OCI-LY1 (cell line): ENCODE measurements around the gene PHLDB3.

Experiments used
- H2AFZ ChIP-seq: fragments of 200-600 bp; sonication (generic), shearing (Covaris generic); 2 replicates; pipeline ENCODE4 v1.6.0; 2014; ENCODE audit warnings: antibody characterized with exemption, mild to moderate bottlenecking, low read length
- H3F3A ChIP-seq: fragments of 200-600 bp; sonication (generic), shearing (Covaris generic); 2 replicates; pipeline ENCODE4 v1.6.0; 2014; ENCODE audit warnings: mild to moderate bottlenecking, antibody characterized with exemption, low read length, moderate library complexity; ENCODE audit not compliant: insufficient read depth
- H3K27ac ChIP-seq: fragments of 200-600 bp; sonication (generic); 2 replicates; pipeline ENCODE4 v1.5.1; 2014; ENCODE audit warnings: low read length, mixed run types, mild to moderate bottlenecking, low read depth; ENCODE audit not compliant: poor library complexity, severe bottlenecking
- H3K27me3 ChIP-seq: fragments of 200-600 bp; sonication (generic); 2 replicates; pipeline ENCODE4 v1.6.0; 2014; ENCODE audit warnings: antibody characterized with exemption, mild to moderate bottlenecking, low read length, moderate library complexity; ENCODE audit not compliant: insufficient read depth
- H3K36me3 ChIP-seq: fragments of 200-600 bp; sonication (generic); 2 replicates; pipeline ENCODE4 v1.6.1; 2014; ENCODE audit warnings: mild to moderate bottlenecking, antibody characterized with exemption, low read length, moderate library complexity, mixed read lengths; ENCODE audit not compliant: insufficient read depth
- H3K4me1 ChIP-seq: fragments of 200-600 bp; sonication (generic); 2 replicates; pipeline ENCODE4 v1.5.1; 2014; ENCODE audit warnings: mild to moderate bottlenecking, low read length, moderate library complexity; ENCODE audit not compliant: insufficient read depth, severe bottlenecking
- H3K4me2 ChIP-seq: fragments of 200-600 bp; sonication (generic), shearing (Covaris generic); 2 replicates; pipeline ENCODE4 v1.6.1; 2014; ENCODE audit warnings: low read length
- H3K4me3 ChIP-seq: fragments of 200-600 bp; sonication (generic); 2 replicates; pipeline ENCODE4 v1.5.1; 2014; ENCODE audit warnings: low read length, low read depth, mild to moderate bottlenecking, mixed read lengths; ENCODE audit not compliant: poor library complexity, severe bottlenecking
- H3K79me2 ChIP-seq: fragments of 200-600 bp; shearing (Covaris generic); 2 replicates; pipeline ENCODE4 v1.6.1; 2016; ENCODE audit warnings: mixed run types, low read length, mixed read lengths; ENCODE audit not compliant: insufficient read depth
- H3K9ac ChIP-seq: fragments of 200-600 bp; sonication (generic), shearing (Covaris generic); 2 replicates; pipeline ENCODE4 v1.6.1; 2014; ENCODE audit warnings: mild to moderate bottlenecking, low read length, mixed read lengths
- H3K9me2 ChIP-seq: fragments of 200-600 bp; sonication (generic), shearing (Covaris generic); 2 replicates; pipeline ENCODE4 v1.6.1; 2014; ENCODE audit warnings: low read depth, mild to moderate bottlenecking, low read length, mixed read lengths
- H3K9me3 ChIP-seq: fragments of 200-600 bp; shearing (Covaris generic); 2 replicates; pipeline ENCODE4 v1.6.1; 2014; ENCODE audit warnings: low read length, mixed read lengths
- H4K20me1 ChIP-seq: fragments of 200-600 bp; sonication (generic), shearing (Covaris generic); 2 replicates; pipeline ENCODE4 v1.6.0; 2016; ENCODE audit warnings: mild to moderate bottlenecking, low read length; ENCODE audit not compliant: insufficient read depth
- CTCF ChIP-seq: fragments of 200-600 bp; sonication (generic), shearing (Covaris generic); IDR thresholded peaks from 2 replicates; pipeline ENCODE4 v1.5.1; 2017; ENCODE audit warnings: mild to moderate bottlenecking, antibody characterized with exemption, low read length, moderate library complexity, mixed read lengths
- EZH2 ChIP-seq: fragments of 200-600 bp; sonication (generic), shearing (Covaris generic); IDR thresholded peaks from 2 replicates; pipeline ENCODE4 v1.8.0; 2017; ENCODE audit warnings: borderline replicate concordance, mixed run types, mild to moderate bottlenecking, antibody characterized with exemption, low read length, moderate library complexity, mixed read lengths

Gene PHLDB3

GRCh38 chr19:43506629-43507028, 2.1 kb upstream of the PHLDB3 start:
- Histone ChIP-seq H3K4me1 (peaks cover 21% of the 10 kb centered on the region), H4K20me1 (no peaks in the 10 kb centered on the region), H3K9me3 (no peaks in the 10 kb centered on the region), H3K4me2 (no peak overlapping the region), H2AFZ (no peak overlapping the region), H3F3A (no peaks in the 10 kb centered on the region), H3K27ac (no peak overlapping the region), H3K27me3 (no peaks in the 10 kb centered on the region), H3K9ac (no peak overlapping the region), H3K79me2 (no peaks in the 10 kb centered on the region), H3K9me2 (no peaks in the 10 kb centered on the region), H3K4me3 (no peak overlapping the region), H3K36me3 (no peaks in the 10 kb centered on the region)
- TF ChIP-seq CTCF (no peak), EZH2 (no peak)

GRCh38 chr19:43505941-43506340, 1.4 kb upstream of the PHLDB3 start:
- Histone ChIP-seq H3K4me3 (no peak overlapping the region), H3K4me2 (no peak overlapping the region), H3K9me3 (no peaks in the 10 kb centered on the region), H3K9me2 (no peaks in the 10 kb centered on the region), H3K79me2 (no peaks in the 10 kb centered on the region), H3K4me1 (peaks cover 21% of the 10 kb centered on the region), H3K9ac (no peak overlapping the region), H3K36me3 (no peaks in the 10 kb centered on the region), H2AFZ (no peak overlapping the region), H3K27me3 (no peaks in the 10 kb centered on the region), H4K20me1 (no peaks in the 10 kb centered on the region), H3F3A (no peaks in the 10 kb centered on the region), H3K27ac (no peak overlapping the region)
- no peak for TF ChIP-seq EZH2
- no peak for TF ChIP-seq CTCF

- no peak overlapping the region for H2AFZ ChIP-seq
- H3K27ac ChIP-seq, result peak overlapping the region; percentile 55
- H3K9ac ChIP-seq, result peak overlapping the region; percentile 93; the same call in 1 of the 2 replicates
- no peaks in the 10 kb centered on the region for H3K36me3 ChIP-seq
- H3K4me2 ChIP-seq, result peak overlapping the region; percentile 95; the same call in 1 of the 2 replicates
- no peaks in the 10 kb centered on the region for H3K27me3 ChIP-seq
- no peaks in the 10 kb centered on the region for H3F3A ChIP-seq
- no peaks in the 10 kb centered on the region for H3K9me2 ChIP-seq
- TF ChIP-seq EZH2 (no peak), CTCF (no peak)
- peak overlapping the region; percentile 71 for H3K4me3 ChIP-seq
- peaks cover 21% of the 10 kb centered on the region for H3K4me1 ChIP-seq
- no peaks in the 10 kb centered on the region for H3K9me3 ChIP-seq
- H4K20me1 ChIP-seq, result no peaks in the 10 kb centered on the region
- no peaks in the 10 kb centered on the region for H3K79me2 ChIP-seq
These were observed 575 bp upstream of the PHLDB3 start for GRCh38 chr19:43505186-43505456.
